GM12872 (cell line): Measurements from ENCODE around the gene NHEJ1.

Source experiments
- TF ChIP-seq, protein P1 (sequence below): IDR thresholded peaks from 3 replicates; pipeline ENCODE4 v1.5.1; 2011; ENCODE audit warnings: low read depth, mild to moderate bottlenecking, low read length, moderate library complexity; ENCODE audit not compliant: insufficient read depth

NHEJ1 gene

DNA sequence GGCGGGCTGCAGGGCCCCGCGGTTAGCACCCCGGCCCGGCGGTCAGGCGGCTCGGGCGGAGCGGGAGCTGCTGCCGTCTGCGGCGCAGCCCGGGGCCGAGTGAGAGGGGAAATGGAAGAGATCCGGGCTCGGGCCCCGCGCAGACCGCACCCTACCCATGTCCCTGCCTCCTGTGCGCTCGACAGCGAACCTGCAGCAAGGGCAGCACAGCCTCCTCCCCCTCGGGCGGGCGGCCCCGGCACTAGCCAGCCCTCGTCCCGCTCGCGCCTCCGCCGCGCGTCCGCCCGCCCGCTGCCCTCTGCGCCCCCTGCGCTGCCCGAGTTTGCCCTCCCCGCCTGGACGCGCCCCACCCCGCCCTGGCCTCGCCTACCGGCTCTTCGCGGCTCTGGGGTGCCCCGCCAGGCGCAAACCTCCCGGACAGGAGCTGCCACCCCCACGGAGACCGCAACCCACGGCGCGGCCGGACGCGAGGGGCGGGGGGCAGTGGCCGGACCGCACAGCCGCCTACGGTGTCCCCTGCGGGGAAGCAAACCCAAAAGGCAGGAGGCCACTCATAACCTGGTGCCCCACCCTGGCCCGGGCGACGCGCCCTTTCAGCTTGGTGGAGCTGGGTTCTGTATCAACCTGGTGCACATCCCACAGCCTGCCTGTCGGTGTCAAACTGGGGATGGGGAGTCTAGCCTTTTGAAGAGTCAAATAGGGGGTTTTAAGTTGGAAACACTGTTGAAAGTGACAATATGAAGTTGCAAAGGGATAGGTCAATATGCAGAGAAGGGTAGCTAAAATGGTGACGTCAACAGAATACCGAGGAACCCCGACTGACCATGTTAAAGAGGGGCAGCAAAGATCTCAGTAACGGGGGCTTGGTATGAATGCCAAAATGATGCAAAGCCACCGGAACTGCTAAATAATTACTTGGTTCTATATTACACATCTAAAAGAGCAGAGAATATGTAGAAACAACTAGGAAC is 99.5 kb downstream of the NHEJ1 start, which contains the start of gene IHH:
TSS of gene IHH (minus strand) at position 101 of the 971 bp plus-strand sequence. CDS start 454 bp downstream, outside the sequence.
- TF ChIP-seq, protein P1, sequence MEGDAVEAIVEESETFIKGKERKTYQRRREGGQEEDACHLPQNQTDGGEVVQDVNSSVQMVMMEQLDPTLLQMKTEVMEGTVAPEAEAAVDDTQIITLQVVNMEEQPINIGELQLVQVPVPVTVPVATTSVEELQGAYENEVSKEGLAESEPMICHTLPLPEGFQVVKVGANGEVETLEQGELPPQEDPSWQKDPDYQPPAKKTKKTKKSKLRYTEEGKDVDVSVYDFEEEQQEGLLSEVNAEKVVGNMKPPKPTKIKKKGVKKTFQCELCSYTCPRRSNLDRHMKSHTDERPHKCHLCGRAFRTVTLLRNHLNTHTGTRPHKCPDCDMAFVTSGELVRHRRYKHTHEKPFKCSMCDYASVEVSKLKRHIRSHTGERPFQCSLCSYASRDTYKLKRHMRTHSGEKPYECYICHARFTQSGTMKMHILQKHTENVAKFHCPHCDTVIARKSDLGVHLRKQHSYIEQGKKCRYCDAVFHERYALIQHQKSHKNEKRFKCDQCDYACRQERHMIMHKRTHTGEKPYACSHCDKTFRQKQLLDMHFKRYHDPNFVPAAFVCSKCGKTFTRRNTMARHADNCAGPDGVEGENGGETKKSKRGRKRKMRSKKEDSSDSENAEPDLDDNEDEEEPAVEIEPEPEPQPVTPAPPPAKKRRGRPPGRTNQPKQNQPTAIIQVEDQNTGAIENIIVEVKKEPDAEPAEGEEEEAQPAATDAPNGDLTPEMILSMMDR = no peak

DNA sequence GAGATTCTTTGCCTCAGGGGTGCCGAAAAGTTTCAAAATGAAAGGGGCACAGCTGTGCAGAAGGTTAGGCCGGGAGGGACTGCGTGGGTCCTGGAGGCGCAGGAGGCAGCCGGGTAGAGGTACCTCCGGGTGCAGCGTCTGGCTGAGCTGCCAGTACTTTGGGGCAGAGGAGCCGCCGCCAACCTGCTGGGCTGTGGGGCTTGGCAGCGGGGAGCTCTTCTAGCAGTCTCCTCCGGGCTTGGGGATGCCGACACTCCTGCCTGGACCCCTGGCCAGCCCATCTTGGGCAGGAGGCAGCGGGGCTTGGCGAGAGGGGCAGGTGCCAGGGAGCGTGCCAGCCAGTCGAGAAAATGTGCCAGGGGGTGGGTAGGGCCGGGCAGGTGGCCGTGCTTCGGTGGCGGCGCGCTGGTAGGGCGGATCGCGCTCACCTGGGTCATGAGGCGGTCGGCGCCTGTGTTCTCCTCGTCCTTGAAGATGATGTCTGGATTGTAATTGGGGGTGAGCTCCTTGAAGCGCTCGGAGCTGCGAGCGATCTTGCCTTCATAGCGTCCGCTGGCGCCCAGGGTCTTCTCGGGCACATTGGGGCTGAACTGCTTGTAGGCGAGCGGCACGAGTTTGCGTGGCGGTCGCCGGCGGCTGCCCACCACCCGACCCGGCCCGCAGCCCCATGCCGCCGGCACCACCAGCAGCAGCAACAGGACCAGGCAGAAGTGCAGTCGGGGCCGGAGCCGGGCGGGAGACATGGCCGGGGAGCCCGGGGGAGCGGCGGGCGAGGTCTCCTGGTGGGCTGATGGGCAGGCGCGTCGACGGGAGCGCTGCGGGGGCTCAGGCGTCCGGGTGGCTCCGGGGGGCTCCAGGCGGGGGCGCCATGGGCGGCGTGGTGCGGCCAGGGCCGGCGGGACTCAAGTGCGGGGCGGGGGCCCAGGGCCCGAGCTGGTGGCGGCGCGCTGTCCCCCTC is 100.6 kb downstream of the NHEJ1 start:
- TF ChIP-seq, protein P1 = no peak

DNA sequence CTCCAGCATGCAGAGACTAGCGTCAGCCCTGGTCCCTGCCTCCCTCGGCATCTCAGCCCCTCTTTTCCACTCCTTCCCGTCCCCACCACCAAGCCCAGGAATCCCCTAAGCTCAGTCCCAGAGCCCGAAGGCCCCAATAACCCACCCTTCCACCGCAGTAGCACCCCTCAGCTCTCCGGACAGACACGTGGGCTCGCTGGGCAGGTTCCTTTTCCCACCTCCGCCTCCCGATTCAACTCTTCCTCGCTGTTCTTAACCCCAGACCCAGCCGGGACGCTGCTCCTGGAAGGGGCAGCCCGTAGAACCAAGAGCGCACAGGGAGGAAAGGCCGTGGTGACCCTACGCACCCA is 101.3 kb downstream of the NHEJ1 start:
- TF ChIP-seq, protein P1 = no peak

DNA sequence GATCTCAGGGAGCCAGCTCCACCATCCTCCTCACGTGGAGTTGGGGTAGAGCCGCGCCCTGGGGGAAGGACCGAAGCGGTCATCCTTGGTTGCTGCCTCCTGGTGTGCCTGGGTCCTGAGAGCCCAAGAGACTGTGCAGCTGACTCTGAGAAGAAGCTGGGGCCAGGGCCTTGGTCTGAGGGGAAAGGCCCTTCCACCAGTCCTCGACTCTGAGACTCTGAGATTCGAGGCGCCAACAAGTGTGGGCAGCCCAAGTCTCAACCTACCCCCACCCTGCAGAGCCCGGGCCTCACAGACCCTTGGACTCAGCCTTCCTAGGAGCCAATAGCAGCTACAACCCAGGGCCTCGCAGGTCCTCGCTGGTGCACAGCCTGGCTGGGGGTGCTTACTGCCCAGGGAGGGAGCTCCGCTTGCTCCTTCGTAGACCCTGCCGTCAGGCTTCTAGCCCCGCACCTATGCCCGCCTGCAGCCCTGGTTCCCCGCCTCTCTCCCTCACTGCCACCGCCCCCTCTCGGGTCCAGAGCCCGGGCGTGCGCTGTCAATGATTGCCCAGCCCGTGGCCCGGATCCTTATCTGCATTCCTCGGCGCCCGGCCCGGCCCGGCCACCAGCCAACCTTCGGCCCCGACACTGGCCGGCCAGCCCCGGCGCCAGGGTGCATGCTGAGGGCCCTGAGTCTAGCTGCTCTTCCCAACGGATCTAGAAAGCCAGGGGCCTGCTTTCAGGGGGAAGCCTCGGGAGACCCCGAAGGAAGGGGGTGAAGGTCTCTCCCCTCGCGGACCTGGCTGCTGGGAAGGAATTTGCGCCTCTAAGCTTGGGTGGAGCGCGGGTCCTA is 101.9 kb downstream of the NHEJ1 start:
- TF ChIP-seq, protein P1 = no peak

DNA sequence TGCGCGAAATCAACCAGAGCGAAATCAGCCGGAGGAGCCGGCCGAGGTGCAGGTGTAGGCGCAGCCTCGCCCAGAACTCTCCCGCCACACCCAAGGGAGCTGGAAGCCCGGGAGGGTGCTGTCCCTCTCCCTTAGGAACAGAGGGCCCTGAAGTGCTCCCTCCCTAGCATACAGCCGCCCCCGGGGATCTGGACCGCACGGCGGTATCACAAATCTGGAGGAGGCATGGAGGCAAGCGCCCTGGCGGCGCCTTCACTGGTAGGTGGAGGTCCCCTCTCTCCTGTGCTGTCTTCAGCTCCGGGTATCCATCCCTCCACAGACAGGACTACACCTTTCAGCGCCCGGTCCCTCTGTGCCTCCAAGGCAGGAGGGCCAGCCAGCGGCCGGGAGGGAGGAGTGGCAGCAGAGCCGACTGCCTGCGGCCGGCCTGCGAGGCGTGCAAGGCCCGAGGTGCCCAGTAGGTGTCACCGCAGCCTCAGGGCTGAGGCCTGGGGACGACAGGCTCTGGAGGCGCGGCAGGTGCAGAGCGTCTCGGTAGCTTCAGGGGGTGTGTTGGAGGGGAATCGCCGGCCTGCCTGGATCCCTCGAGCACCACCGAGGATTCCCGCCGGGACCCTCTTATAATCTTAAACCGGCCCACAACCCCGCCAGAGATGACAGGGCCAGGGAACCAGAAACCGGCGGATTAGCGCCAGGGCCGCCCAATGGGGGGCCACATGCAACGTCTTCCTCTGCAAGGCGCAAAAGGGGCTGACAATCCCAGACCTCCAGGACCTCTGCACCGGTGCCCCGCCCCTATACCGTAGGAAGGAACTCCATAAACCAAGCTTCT is 102.7 kb downstream of the NHEJ1 start:
- TF ChIP-seq, protein P1 = peak; percentile 93

DNA sequence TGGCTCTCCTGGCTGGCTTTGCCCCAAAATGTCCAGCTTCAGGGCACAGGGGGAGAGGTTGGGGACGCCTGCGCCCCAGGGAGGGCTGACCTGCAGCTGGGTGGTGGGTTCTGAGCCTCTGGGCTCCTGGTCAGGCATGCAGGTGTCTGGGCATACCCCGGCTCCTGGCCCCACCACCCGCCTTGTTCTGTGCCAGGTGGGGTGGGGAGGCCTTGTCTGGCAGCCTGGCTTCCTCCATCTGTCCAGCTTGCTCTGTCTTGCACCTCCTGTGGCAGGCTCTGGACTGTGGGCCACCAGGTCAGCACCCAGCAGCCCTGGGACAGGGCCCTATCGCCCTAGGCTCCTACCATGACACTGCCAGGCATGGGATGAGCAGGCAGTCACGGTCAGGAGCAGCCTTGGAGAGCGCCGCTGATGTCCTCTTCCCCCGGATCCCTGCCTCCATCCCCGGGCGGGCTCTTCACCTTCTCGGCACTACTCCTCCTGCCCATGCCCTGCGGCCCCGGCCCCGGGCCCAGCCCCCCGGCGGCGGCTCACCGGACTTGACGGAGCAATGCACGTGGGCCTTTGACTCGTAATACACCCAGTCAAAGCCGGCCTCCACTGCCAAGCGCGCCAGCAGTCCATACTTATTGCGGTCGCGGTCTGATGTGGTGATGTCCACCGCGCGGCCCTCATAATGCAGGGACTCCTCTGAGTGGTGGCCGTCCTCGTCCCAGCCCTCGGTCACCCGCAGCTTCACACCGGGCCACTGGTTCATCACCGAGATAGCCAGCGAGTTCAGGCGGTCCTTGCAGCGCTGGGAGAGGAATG is 103.5 kb downstream of the NHEJ1 start:
- TF ChIP-seq, protein P1 = no peak
